Measurements from ENCODE around the gene ATF4.
A peak's percentile ranks its signal among the peaks of the same experiment; 100 is the strongest.

Gene ATF4

GRCh38 chr22:39520226-39521105 is at the start of gene ATF4:
Gene ATF4, plus strand, starts transcription at chr22:39520562. Its CDS starts 884 bp downstream, at chr22:39521446.
- no peaks in the 10 kb centered on the region for H3K27me3 ChIP-seq (ENCODE audit: low read length)
- H3K36me3 ChIP-seq (ENCODE audit: low read length) = peaks cover 19% of the 10 kb centered on the region
- no peaks in the 10 kb centered on the region for H3K9me3 ChIP-seq (ENCODE audit: insufficient read depth, low read length)
- no peaks in the 10 kb centered on the region for H3K9me2 ChIP-seq (replicated peaks; ENCODE audit: insufficient read depth, low read length)
- H2AFZ ChIP-seq (ENCODE audit: low read depth, low read length, severe bottlenecking) = peak within 1 kb of the TSS; percentile 73
- peak within 1 kb of the TSS; percentile 90 for H3K27ac ChIP-seq (ENCODE audit: low read depth, low read length)
- H3K9ac ChIP-seq (ENCODE audit: low read length) = peak within 1 kb of the TSS; percentile 99
- TF ChIP-seq CTCF (IDR thresholded peaks at IDR 0.05; ENCODE audit: insufficient read depth, low read length, poor library complexity, severe bottlenecking) (no peak), EZH2phosphoT487 (conservative IDR thresholded peaks at IDR 0.05; ENCODE audit: low read length) (no peak)
- H3F3A ChIP-seq (ENCODE audit: insufficient read depth) = peaks cover 71% of the 10 kb centered on the region
- peak within 1 kb of the TSS; percentile 68 for H3K4me2 ChIP-seq (ENCODE audit: low read depth, low read length, poor library complexity, severe bottlenecking)
- H4K20me1 ChIP-seq (ENCODE audit: low read depth, low read length) = peaks cover 11% of the 10 kb centered on the region; the same call in 1 of the 2 replicates
- peaks cover 38% of the 10 kb centered on the region for H3K79me2 ChIP-seq (ENCODE audit: insufficient read depth, low read length)
- H3K4me3 ChIP-seq (ENCODE audit: insufficient read depth, low read length, poor library complexity, severe bottlenecking) = peak within 1 kb of the TSS; percentile 87

GRCh38 chr22:39471381-39472141 is 48.8 kb upstream of the ATF4 start:
- no peaks in the 10 kb centered on the region for H3K36me3 ChIP-seq (ENCODE audit: low read length)
- no peak overlapping the region for H2AFZ ChIP-seq (ENCODE audit: low read depth, low read length, severe bottlenecking)
- peak overlapping the region; percentile 54 for H3K9ac ChIP-seq (ENCODE audit: low read length)
- H3K9me2 ChIP-seq (replicated peaks; ENCODE audit: insufficient read depth, low read length) = no peaks in the 10 kb centered on the region
- H3K4me2 ChIP-seq (ENCODE audit: low read depth, low read length, poor library complexity, severe bottlenecking) = peak overlapping the region; percentile 93
- TF ChIP-seq EZH2phosphoT487 (conservative IDR thresholded peaks at IDR 0.05; ENCODE audit: low read length) = no peak
- no peak for TF ChIP-seq CTCF (IDR thresholded peaks at IDR 0.05; ENCODE audit: insufficient read depth, low read length, poor library complexity, severe bottlenecking)
- H3K4me3 ChIP-seq (ENCODE audit: insufficient read depth, low read length, poor library complexity, severe bottlenecking) = no peak overlapping the region
- peaks cover 20% of the 10 kb centered on the region for H3F3A ChIP-seq (ENCODE audit: insufficient read depth)
- no peaks in the 10 kb centered on the region for H3K27me3 ChIP-seq (ENCODE audit: low read length)
- peak overlapping the region; percentile 95 for H3K27ac ChIP-seq (ENCODE audit: low read depth, low read length)
- no peaks in the 10 kb centered on the region for H3K9me3 ChIP-seq (ENCODE audit: insufficient read depth, low read length)
- H4K20me1 ChIP-seq (ENCODE audit: low read depth, low read length) = no peaks in the 10 kb centered on the region; the same call in 1 of the 2 replicates
- H3K79me2 ChIP-seq (ENCODE audit: insufficient read depth, low read length) = peaks cover 99% of the 10 kb centered on the region

GRCh38 chr22:39472570-39473556 is 47.5 kb upstream of the ATF4 start:
- peak overlapping the region; percentile 54; the same call in 1 of the 2 replicates for H3K9ac ChIP-seq (ENCODE audit: low read length)
- TF ChIP-seq CTCF (IDR thresholded peaks at IDR 0.05; ENCODE audit: insufficient read depth, low read length, poor library complexity, severe bottlenecking) (no peak), EZH2phosphoT487 (conservative IDR thresholded peaks at IDR 0.05; ENCODE audit: low read length) (no peak)
- peak overlapping the region; percentile 93 for H3K4me2 ChIP-seq (ENCODE audit: low read depth, low read length, poor library complexity, severe bottlenecking)
- H3K4me3 ChIP-seq (ENCODE audit: insufficient read depth, low read length, poor library complexity, severe bottlenecking) = no peak overlapping the region
- peaks cover 99% of the 10 kb centered on the region for H3K79me2 ChIP-seq (ENCODE audit: insufficient read depth, low read length)
- H3K27ac ChIP-seq (ENCODE audit: low read depth, low read length) = peak overlapping the region; percentile 95
- no peaks in the 10 kb centered on the region for H3K9me3 ChIP-seq (ENCODE audit: insufficient read depth, low read length)
- peaks cover 11% of the 10 kb centered on the region; the same call in 1 of the 2 replicates for H4K20me1 ChIP-seq (ENCODE audit: low read depth, low read length)
- no peaks in the 10 kb centered on the region for H3K27me3 ChIP-seq (ENCODE audit: low read length)
- H3K36me3 ChIP-seq (ENCODE audit: low read length) = peaks cover 8% of the 10 kb centered on the region
- H3K9me2 ChIP-seq (replicated peaks; ENCODE audit: insufficient read depth, low read length) = no peaks in the 10 kb centered on the region
- H2AFZ ChIP-seq (ENCODE audit: low read depth, low read length, severe bottlenecking) = no peak overlapping the region
- peaks cover 7% of the 10 kb centered on the region for H3F3A ChIP-seq (ENCODE audit: insufficient read depth)

Data from SU-DHL-6 (cell line).